ENCODE data around the gene EQTN.

The EQTN gene

DNA sequence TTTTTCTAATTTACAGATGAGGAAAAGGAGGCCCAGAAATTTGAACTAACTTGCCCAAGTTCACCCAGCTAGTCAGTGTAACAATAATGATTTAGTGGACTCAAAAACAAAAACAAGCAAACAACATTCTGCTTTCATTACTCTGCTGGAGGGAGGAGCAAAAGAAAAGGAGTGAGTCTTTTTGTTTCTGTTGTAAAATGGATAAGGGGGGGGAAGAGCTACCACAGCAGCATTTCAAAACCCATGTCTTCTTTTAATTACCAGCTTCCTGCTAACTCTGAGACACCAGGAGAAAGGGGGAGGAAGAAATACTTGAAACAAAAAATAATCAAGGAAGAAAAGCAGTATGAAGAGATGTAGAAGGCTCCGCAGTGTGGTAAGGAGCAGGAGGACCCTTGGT, 39.2 kb upstream of the EQTN start:
- no peak for DNase-seq (ENCODE audit: low spot score)
- Histone ChIP-seq H3K36me3 (ENCODE audit: low read depth) (no peaks in the 10 kb centered on the region), H3K27ac (ENCODE audit: poor library complexity, severe bottlenecking) (no peak overlapping the region), H3K27me3 (ENCODE audit: insufficient read depth, poor library complexity, severe bottlenecking) (no peaks in the 10 kb centered on the region), H3K9me3 (ENCODE audit: severe bottlenecking) (no peaks in the 10 kb centered on the region), H3K4me3 (ENCODE audit: severe bottlenecking) (no peak overlapping the region), H3K4me1 (ENCODE audit: insufficient read depth, poor library complexity, severe bottlenecking) (peaks cover 4% of the 10 kb centered on the region)
- TF ChIP-seq, protein P1, sequence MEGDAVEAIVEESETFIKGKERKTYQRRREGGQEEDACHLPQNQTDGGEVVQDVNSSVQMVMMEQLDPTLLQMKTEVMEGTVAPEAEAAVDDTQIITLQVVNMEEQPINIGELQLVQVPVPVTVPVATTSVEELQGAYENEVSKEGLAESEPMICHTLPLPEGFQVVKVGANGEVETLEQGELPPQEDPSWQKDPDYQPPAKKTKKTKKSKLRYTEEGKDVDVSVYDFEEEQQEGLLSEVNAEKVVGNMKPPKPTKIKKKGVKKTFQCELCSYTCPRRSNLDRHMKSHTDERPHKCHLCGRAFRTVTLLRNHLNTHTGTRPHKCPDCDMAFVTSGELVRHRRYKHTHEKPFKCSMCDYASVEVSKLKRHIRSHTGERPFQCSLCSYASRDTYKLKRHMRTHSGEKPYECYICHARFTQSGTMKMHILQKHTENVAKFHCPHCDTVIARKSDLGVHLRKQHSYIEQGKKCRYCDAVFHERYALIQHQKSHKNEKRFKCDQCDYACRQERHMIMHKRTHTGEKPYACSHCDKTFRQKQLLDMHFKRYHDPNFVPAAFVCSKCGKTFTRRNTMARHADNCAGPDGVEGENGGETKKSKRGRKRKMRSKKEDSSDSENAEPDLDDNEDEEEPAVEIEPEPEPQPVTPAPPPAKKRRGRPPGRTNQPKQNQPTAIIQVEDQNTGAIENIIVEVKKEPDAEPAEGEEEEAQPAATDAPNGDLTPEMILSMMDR (IDR thresholded peaks at IDR 0.05; ENCODE audit: poor library complexity, severe bottlenecking) = no peak
- no peak for ATAC-seq (ENCODE audit: low read depth)

DNA sequence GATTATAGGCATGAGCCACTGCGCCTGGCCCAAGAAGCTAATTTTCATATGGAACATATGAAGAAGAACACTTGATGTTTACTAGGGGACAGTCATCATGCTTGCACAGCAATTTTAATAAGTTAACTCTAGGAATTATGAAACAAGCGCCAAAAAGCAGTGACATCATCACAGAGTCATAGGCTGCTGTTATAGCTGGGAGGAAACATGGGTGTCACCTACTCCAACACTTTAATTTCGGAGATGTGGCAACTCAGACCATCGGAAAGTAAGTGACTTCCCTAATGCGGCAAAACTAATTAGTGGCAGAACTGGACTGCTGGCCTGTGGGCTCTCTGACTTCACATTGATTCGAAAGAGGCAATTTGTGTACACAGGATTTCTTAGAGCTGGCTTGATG, 38.1 kb upstream of the EQTN start:
- DNase-seq (ENCODE audit: low spot score) = no peak
- Histone ChIP-seq H3K27me3 (ENCODE audit: insufficient read depth, poor library complexity, severe bottlenecking) (no peaks in the 10 kb centered on the region), H3K4me3 (ENCODE audit: severe bottlenecking) (no peak overlapping the region)

DNA sequence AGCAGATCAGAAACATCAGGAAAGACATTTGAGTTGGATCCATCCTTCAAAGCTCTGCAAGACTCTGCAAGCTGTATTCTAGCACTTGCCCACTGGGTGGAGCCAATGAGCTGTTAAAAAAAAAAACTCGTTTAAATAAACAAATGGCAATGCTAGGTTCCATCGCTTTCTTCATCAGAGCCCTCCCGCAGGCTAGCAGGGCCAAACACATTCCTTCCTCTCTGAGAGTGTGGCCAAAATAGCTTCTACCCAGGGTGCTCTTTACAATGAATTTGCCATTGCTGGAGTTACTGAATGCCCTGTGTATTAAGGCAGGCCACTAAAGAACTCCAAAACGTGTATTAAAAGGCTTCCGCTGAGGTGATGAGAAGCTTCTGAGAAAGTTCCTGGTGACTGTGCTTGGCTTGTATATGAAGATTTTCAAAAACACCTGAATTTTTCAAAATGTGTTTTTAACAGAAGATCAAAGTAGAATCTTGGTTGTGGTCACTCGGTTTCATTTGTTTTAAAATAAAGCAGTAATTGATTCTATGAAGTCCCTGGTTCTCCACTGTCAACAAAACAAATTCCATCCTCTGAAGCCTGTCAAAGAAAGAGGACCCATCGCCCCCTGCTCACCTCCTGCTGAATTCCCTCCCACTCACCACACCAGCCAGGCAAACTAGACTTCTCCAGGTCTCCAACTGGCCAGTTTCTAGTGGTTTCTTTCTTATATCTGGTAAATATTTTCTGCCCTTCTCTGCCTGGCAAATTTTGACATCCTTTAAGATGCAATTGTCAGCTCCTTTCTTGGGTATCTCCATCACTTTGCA, 36.5 kb upstream of the EQTN start:
- TF ChIP-seq, protein P1 (IDR thresholded peaks at IDR 0.05; ENCODE audit: poor library complexity, severe bottlenecking) = peak; percentile 89
- Histone ChIP-seq H3K4me1 (ENCODE audit: insufficient read depth, poor library complexity, severe bottlenecking) (peaks cover 4% of the 10 kb centered on the region), H3K27ac (ENCODE audit: poor library complexity, severe bottlenecking) (peak overlapping the region; percentile 38), H3K4me3 (ENCODE audit: severe bottlenecking) (no peak overlapping the region), H3K36me3 (ENCODE audit: low read depth) (peaks cover 5% of the 10 kb centered on the region; the same call in 1 of the 2 replicates), H3K9me3 (ENCODE audit: severe bottlenecking) (no peaks in the 10 kb centered on the region), H3K27me3 (ENCODE audit: insufficient read depth, poor library complexity, severe bottlenecking) (no peaks in the 10 kb centered on the region)
- ATAC-seq (ENCODE audit: low read depth) (peak; percentile 79), DNase-seq (ENCODE audit: low spot score) (no peak)

More for the DNA sequence above, 38.1 kb upstream of the EQTN start:
- TF ChIP-seq, protein P1 (IDR thresholded peaks at IDR 0.05; ENCODE audit: poor library complexity, severe bottlenecking) = no peak
- H3K36me3 ChIP-seq (ENCODE audit: low read depth) = no peaks in the 10 kb centered on the region
- H3K27ac ChIP-seq (ENCODE audit: poor library complexity, severe bottlenecking) = no peak overlapping the region
- no peak for ATAC-seq (ENCODE audit: low read depth)
- no peaks in the 10 kb centered on the region for H3K9me3 ChIP-seq (ENCODE audit: severe bottlenecking)
- peaks cover 4% of the 10 kb centered on the region for H3K4me1 ChIP-seq (ENCODE audit: insufficient read depth, poor library complexity, severe bottlenecking)

DNA sequence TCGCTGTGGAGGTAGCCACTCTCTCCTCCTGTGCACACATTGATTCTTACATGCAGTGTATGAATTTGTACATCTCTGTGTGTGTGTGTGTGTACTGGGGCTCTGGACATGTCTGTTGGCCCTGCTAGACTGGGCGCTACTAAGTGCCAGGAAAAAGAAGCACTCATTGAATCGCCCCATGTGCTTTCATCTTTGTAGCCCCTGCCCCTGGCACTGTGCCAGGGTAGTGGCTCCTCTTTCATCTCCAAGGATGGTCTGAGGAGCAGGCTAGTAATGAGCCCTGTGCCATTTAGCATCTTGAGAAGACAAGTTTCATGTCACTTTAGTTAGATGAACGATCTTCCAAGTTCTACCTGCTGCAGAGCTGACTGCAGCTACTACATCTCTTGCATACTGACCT, 34.4 kb upstream of the EQTN start:
- H3K4me1 ChIP-seq (ENCODE audit: insufficient read depth, poor library complexity, severe bottlenecking) = peaks cover 4% of the 10 kb centered on the region
- TF ChIP-seq, protein P1 (IDR thresholded peaks at IDR 0.05; ENCODE audit: poor library complexity, severe bottlenecking) = no peak
- H3K27ac ChIP-seq (ENCODE audit: poor library complexity, severe bottlenecking) = no peak overlapping the region
- H3K4me3 ChIP-seq (ENCODE audit: severe bottlenecking) = no peak overlapping the region
- H3K9me3 ChIP-seq (ENCODE audit: severe bottlenecking) = no peaks in the 10 kb centered on the region
- H3K36me3 ChIP-seq (ENCODE audit: low read depth) = peaks cover 6% of the 10 kb centered on the region; the same call in 1 of the 2 replicates
- no peaks in the 10 kb centered on the region for H3K27me3 ChIP-seq (ENCODE audit: insufficient read depth, poor library complexity, severe bottlenecking)
- DNase-seq (ENCODE audit: low spot score) (no peak), ATAC-seq (ENCODE audit: low read depth) (no peak)

DNA sequence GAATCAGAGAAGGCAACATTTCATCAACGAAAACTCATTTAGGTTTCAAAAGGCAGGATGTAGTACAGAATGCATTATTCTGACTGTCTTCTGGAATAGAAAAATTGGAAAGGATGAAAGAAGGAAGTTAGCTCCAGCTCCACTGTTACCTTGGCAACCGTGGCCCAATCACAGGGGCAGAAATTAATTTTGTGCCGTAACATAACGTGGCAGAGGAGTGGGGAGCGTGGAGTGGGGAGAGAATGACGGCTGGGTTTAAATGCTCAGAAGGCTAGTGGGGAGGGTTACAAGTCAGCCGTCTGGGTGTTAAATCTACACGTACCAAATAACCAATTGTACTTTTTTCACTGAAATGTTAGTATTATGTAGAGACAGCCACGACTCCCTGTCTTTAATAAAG, 32.3 kb upstream of the EQTN start:
- ATAC-seq (ENCODE audit: low read depth) = no peak
- Histone ChIP-seq H3K36me3 (ENCODE audit: low read depth) (peaks cover 6% of the 10 kb centered on the region; the same call in 1 of the 2 replicates), H3K4me3 (ENCODE audit: severe bottlenecking) (no peak overlapping the region), H3K9me3 (ENCODE audit: severe bottlenecking) (no peaks in the 10 kb centered on the region), H3K27ac (ENCODE audit: poor library complexity, severe bottlenecking) (no peak overlapping the region), H3K4me1 (ENCODE audit: insufficient read depth, poor library complexity, severe bottlenecking) (peaks cover 4% of the 10 kb centered on the region), H3K27me3 (ENCODE audit: insufficient read depth, poor library complexity, severe bottlenecking) (no peaks in the 10 kb centered on the region)
- TF ChIP-seq, protein P1 (IDR thresholded peaks at IDR 0.05; ENCODE audit: poor library complexity, severe bottlenecking) = no peak
- DNase-seq (ENCODE audit: low spot score) = no peak
